ENCODE measurements around the gene CFAP73.

- TF ChIP-seq CTCF (IDR thresholded peaks at IDR 0.05) (no peak), REST (IDR thresholded peaks at IDR 0.05; ENCODE audit: insufficient read depth in 1 of 2, low read depth in 2 of 2, low read length in 1 of 2) (no peak)
These were observed 33.6 kb downstream of the CFAP73 start for GRCh38 chr12:113183030-113183589.
